Panc1 (cell line): Measurements from ENCODE around the gene SLC16A11.

Experiments
- POLR2AphosphoS5 ChIP-seq: IDR thresholded peaks from 2 replicates; pipeline ENCODE4 v1.6.1; 2012; ENCODE audit warnings: mild to moderate bottlenecking, low read depth, low read length, moderate library complexity
- SIN3A ChIP-seq: IDR thresholded peaks from 2 replicates; pipeline ENCODE4 v1.6.1; 2012; ENCODE audit warnings: low read depth, mild to moderate bottlenecking, low read length, moderate library complexity, borderline replicate concordance; ENCODE audit not compliant: insufficient read depth
- TCF7L2 ChIP-seq: IDR thresholded peaks from 2 replicates; pipeline ENCODE4 v1.6.1; 2011; ENCODE audit warnings: mild to moderate bottlenecking, low read depth, low read length, inconsistent platforms
- TF ChIP-seq, protein P1 (sequence below): fragments of 450-650 bp; IDR thresholded peaks from 2 replicates; pipeline ENCODE4 v1.5.1; 2017; ENCODE audit warnings: mild to moderate bottlenecking
- TF ChIP-seq, protein P2 (sequence below), 2 experiments: IDR thresholded peaks; 2 replicates each; pipeline ENCODE4 v1.6.1; 2011 to 2012; ENCODE audit warnings: low read depth in 2 of 2, control low read depth in 1 of 2, low read length in 1 of 2, mild to moderate bottlenecking in 1 of 2, moderate library complexity in 1 of 2; ENCODE audit not compliant: insufficient read depth in 1 of 2

DNA sequence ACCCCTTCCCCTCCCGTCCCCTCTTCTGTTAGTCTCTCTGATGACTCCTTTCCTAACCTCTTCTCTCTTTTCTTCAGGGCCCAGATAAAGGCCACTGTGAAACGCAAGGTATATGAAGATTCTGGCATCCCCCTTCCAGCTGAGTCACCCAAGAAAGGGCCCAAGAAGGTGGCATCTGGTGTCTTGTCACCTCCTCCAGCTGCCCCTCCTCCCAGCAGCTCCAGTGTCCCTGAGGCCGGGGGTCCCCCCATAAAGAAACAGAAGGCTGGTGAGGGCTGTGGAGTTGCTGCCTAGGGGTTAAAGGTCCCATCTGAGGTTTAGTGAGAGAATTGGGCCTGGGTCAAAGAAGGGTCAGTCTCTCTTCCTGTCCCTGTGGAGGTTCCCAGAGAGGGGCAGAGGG is 27.5 kb downstream of the SLC16A11 start:
- no peak for TF ChIP-seq TCF7L2
- TF ChIP-seq, protein P1, sequence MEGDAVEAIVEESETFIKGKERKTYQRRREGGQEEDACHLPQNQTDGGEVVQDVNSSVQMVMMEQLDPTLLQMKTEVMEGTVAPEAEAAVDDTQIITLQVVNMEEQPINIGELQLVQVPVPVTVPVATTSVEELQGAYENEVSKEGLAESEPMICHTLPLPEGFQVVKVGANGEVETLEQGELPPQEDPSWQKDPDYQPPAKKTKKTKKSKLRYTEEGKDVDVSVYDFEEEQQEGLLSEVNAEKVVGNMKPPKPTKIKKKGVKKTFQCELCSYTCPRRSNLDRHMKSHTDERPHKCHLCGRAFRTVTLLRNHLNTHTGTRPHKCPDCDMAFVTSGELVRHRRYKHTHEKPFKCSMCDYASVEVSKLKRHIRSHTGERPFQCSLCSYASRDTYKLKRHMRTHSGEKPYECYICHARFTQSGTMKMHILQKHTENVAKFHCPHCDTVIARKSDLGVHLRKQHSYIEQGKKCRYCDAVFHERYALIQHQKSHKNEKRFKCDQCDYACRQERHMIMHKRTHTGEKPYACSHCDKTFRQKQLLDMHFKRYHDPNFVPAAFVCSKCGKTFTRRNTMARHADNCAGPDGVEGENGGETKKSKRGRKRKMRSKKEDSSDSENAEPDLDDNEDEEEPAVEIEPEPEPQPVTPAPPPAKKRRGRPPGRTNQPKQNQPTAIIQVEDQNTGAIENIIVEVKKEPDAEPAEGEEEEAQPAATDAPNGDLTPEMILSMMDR, result no peak
- TF ChIP-seq POLR2AphosphoS5, result no peak
- no peak for TF ChIP-seq SIN3A
- TF ChIP-seq, protein P2, sequence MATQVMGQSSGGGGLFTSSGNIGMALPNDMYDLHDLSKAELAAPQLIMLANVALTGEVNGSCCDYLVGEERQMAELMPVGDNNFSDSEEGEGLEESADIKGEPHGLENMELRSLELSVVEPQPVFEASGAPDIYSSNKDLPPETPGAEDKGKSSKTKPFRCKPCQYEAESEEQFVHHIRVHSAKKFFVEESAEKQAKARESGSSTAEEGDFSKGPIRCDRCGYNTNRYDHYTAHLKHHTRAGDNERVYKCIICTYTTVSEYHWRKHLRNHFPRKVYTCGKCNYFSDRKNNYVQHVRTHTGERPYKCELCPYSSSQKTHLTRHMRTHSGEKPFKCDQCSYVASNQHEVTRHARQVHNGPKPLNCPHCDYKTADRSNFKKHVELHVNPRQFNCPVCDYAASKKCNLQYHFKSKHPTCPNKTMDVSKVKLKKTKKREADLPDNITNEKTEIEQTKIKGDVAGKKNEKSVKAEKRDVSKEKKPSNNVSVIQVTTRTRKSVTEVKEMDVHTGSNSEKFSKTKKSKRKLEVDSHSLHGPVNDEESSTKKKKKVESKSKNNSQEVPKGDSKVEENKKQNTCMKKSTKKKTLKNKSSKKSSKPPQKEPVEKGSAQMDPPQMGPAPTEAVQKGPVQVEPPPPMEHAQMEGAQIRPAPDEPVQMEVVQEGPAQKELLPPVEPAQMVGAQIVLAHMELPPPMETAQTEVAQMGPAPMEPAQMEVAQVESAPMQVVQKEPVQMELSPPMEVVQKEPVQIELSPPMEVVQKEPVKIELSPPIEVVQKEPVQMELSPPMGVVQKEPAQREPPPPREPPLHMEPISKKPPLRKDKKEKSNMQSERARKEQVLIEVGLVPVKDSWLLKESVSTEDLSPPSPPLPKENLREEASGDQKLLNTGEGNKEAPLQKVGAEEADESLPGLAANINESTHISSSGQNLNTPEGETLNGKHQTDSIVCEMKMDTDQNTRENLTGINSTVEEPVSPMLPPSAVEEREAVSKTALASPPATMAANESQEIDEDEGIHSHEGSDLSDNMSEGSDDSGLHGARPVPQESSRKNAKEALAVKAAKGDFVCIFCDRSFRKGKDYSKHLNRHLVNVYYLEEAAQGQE (IDR thresholded peaks at IDR 0.05; ENCODE audit: insufficient read depth in 1 of 2, low read depth in 2 of 2, low read length in 1 of 2), result no peak
